B cell (primary cell): ENCODE measurements around the gene SLC4A1.

ENCODE experiments used
- CTCF ChIP-seq: fragments of 200-600 bp; IDR thresholded peaks from one replicate; pipeline ENCODE4 v1.8.0; 2022; ENCODE audit warnings: antibody characterized with exemption, mild to moderate bottlenecking
- EZH2 ChIP-seq: IDR thresholded peaks from 2 replicates; pipeline ENCODE4 v1.6.1; 2012; ENCODE audit warnings: borderline replicate concordance, low read depth, mild to moderate bottlenecking, moderate library complexity, low read length; ENCODE audit not compliant: insufficient read depth, poor library complexity, severe bottlenecking

- TF ChIP-seq CTCF: no peak
- no peak for TF ChIP-seq EZH2
These were observed 12.0 kb downstream of the SLC4A1 start for GRCh38 chr17:44255915-44256314.
